ENCODE data around the gene MAP6.
A peak's percentile ranks its signal among the peaks of the same experiment; 100 is the strongest.
"Not testable (repeated sequence)": the region's sequence is repeated elsewhere in the genome, so short reads cannot be mapped to it uniquely, and the experiment has no call there.

Gene MAP6

GRCh38 chr11:75591966-75592365, 76.9 kb downstream of the MAP6 start:
- DNase-seq (ENCODE audit: low spot score): no peak

GRCh38 chr11:75591371-75591770, 77.5 kb downstream of the MAP6 start:
- DNase-seq (ENCODE audit: low spot score): no peak

GRCh38 chr11:75589933-75590332, 78.9 kb downstream of the MAP6 start:
- DNase-seq (ENCODE audit: low spot score): no peak

GRCh38 chr11:75589051-75589450, 79.8 kb downstream of the MAP6 start:
- DNase-seq (ENCODE audit: low spot score): no peak

- no peak for DNase-seq (ENCODE audit: low spot score)
Observed at GRCh38 chr11:75588051-75588481, 80.8 kb downstream of the MAP6 start.

GRCh38 chr11:75586395-75586794, 82.4 kb downstream of the MAP6 start:
- DNase-seq (ENCODE audit: low spot score): no peak

GRCh38 chr11:75585293-75585670, 83.6 kb downstream of the MAP6 start:
- DNase-seq (ENCODE audit: low spot score): no peak

GRCh38 chr11:75584659-75585292, 84.1 kb downstream of the MAP6 start:
- DNase-seq (ENCODE audit: low spot score): not testable (repeated sequence)

GRCh38 chr11:75583718-75584658, 84.8 kb downstream of the MAP6 start:
- DNase-seq (ENCODE audit: low spot score): peak; percentile 92

- DNase-seq (ENCODE audit: low spot score): peak; percentile 94
Observed at GRCh38 chr11:75582895-75583717, 85.7 kb downstream of the MAP6 start.

- no peak for DNase-seq (ENCODE audit: low spot score)
Observed at GRCh38 chr11:75582506-75582894, 86.3 kb downstream of the MAP6 start.

- no peak for DNase-seq (ENCODE audit: low spot score)
Observed at GRCh38 chr11:75579841-75580240, 89.0 kb downstream of the MAP6 start.

GRCh38 chr11:75578977-75579376, 89.9 kb downstream of the MAP6 start:
- no peak for DNase-seq (ENCODE audit: low spot score)

GRCh38 chr11:75577207-75577606, 91.6 kb downstream of the MAP6 start:
- no peak for DNase-seq (ENCODE audit: low spot score)

- DNase-seq (ENCODE audit: low spot score): no peak
Observed at GRCh38 chr11:75576499-75576918, 92.3 kb downstream of the MAP6 start.

- no peak for DNase-seq (ENCODE audit: low spot score)
Observed at GRCh38 chr11:75576017-75576416, 92.8 kb downstream of the MAP6 start.

GRCh38 chr11:75574698-75575602, 93.9 kb downstream of the MAP6 start:
- DNase-seq (ENCODE audit: low spot score): no peak

- DNase-seq (ENCODE audit: low spot score): no peak
Observed at GRCh38 chr11:75572744-75573143, 96.1 kb downstream of the MAP6 start.

GRCh38 chr11:75571625-75572024, 97.2 kb downstream of the MAP6 start:
- DNase-seq (ENCODE audit: low spot score): no peak

- DNase-seq (ENCODE audit: low spot score): no peak
Observed at GRCh38 chr11:75570559-75571139, 98.2 kb downstream of the MAP6 start.

GRCh38 chr11:75568616-75569219, 100.1 kb downstream of the MAP6 start:
- no peak for DNase-seq (ENCODE audit: low spot score)

All from left forelimb (tissue), 1 donor.